NCI-H2107 (cell line): ENCODE measurements around the gene PDE8B.
"Not testable (repeated sequence)": the region's sequence is repeated elsewhere in the genome, so short reads cannot be mapped to it uniquely, and the experiment has no call there.

Source experiments
- DNase-seq: peaks from one replicate; lab custom pipeline; 2025; lab: John Stamatoyannopoulos, UW

The PDE8B gene

GRCh38 chr5:77443670-77444069 is 233.2 kb downstream of the PDE8B start:
- no peak for DNase-seq

DNA sequence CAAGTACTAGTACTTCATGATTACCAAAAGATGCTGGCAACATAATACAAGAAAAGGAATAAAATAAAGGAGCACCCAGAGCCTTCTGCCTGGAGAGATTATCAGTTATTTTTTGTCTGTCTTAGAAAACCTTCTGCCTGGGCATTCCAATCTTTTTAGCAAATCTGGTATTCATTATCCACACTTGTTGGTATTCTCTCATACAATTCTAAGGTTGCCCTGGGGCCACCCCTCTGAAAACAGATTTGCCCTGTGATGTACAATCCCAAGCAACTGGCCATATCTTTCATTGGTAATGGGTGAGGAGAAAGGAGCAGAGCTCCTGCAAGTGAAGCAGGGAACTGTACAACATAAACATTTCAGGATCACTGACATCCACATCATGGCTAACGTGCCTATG is 233.9 kb downstream of the PDE8B start:
- DNase-seq = no peak

GRCh38 chr5:77448831-77449230 is 238.4 kb downstream of the PDE8B start:
- no peak for DNase-seq

- DNase-seq = no peak
Measured at GRCh38 chr5:77449277-77449676, 238.8 kb downstream of the PDE8B start.

DNA sequence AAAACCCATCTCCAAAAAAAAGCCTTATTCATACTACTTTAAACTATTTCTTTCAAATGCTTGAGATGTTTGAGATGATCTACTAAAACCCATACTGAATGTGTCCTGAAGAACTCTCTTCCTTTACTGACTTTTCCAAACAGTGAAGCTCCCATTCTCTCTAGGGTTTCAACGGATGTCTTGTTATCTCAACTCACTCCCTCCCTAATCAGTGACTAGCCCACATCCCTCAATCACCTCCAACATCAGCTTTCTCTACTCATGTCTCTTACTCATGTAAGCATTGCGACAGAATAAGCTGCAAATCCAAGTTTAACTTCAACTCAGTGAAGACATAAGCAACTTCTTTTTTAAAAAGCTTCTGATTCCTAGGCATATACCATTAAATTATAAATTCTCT is 239.5 kb downstream of the PDE8B start:
- DNase-seq = no peak

- DNase-seq = no peak
Measured at GRCh38 chr5:77452351-77452750, 241.9 kb downstream of the PDE8B start.

- no peak for DNase-seq
Measured at GRCh38 chr5:77454123-77454522, 243.6 kb downstream of the PDE8B start.

DNA sequence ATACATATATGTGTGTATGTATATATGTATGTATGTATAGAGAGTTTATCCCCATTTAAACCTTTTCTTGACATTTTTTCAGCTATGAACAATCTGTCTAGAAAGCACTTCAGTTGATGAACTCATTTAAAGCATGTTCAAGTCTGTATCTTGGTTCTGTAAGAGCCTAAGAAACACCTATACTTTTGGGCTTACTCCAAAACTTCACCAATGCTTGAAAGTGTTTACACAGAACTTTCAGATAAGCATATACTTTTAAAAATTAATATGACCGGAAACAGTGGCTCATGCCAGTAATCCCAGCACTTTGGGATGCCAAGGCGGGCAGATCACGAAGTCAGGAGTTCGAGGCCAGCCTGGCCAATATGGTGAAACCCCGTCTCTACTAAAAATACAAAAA is 250.8 kb downstream of the PDE8B start:
- no peak for DNase-seq

- no peak for DNase-seq
Measured at GRCh38 chr5:77463905-77464304, 253.4 kb downstream of the PDE8B start.

GRCh38 chr5:77468875-77469274 is 258.4 kb downstream of the PDE8B start:
- DNase-seq = not testable (repeated sequence)

- DNase-seq = not testable (repeated sequence)
Measured at GRCh38 chr5:77475041-77475440, 264.6 kb downstream of the PDE8B start.
